GM18526 (cell line): Measurements from ENCODE around the gene PRICKLE3.

ENCODE experiments used
- POLR2A ChIP-seq: IDR thresholded peaks from 3 replicates; pipeline ENCODE4 v1.6.1; 2011; ENCODE audit not compliant: insufficient read length; ENCODE audit errors: extremely low read depth

PRICKLE3 gene

DNA sequence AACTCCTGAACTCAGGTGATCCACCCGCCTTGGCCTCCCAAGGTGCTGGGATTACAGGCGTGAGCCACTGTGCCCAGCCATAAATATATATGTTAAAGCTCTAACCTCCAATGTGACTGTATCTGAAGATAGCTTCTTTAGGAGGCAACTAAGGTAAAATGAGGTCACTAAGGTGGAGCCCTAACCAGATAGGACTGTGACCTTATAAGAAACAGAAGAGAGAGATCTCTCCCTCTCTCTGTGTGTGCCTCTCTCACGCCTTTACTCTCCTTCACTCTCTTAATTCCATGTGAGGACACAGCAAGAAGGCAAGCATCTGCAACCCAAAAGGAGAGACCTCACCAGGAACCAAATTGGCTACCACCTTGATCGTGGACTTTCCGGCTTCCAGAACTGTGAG lies 24.5 kb downstream of the PRICKLE3 start:
- TF ChIP-seq POLR2A = no peak

DNA sequence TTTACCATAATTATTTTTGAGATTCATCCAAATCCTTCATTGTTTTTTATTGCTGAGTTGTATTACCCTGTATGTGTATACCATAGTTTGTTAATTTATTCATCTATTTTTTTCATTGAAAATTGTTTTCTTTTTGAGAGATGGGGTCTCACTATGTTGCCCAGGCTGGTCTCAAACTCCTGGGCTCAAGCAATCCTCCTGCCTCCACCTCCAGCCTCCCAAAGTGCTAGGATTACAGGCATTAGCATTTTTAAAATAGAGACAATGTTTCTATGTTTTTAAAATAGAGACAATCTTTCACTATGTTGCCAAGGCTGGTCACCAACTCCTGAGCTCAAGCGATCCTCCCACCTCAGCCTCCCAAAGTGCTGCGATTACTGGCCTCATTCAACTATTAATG lies 25.3 kb downstream of the PRICKLE3 start:
- no peak for TF ChIP-seq POLR2A

DNA sequence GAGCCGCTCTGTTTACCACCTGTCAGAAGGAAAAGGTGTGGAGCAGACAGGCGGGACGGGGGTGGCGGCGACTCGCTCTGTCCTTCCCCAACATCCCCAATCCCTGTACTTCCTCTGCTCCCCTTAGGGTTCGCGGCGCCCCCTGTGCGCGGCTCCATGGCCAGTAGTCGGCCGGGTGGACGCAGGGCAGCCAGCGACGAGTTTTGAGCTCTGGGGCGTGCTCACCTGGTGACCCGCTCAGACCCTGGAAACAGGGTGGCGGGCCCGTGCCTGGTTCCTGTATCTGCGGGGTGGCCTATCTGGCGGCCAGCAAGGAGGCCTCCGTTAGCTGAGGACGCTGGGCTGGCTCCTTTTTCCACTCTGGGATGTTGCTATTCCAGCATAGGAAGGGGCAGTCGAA lies 29.0 kb downstream of the PRICKLE3 start:
- no peak for TF ChIP-seq POLR2A

DNA sequence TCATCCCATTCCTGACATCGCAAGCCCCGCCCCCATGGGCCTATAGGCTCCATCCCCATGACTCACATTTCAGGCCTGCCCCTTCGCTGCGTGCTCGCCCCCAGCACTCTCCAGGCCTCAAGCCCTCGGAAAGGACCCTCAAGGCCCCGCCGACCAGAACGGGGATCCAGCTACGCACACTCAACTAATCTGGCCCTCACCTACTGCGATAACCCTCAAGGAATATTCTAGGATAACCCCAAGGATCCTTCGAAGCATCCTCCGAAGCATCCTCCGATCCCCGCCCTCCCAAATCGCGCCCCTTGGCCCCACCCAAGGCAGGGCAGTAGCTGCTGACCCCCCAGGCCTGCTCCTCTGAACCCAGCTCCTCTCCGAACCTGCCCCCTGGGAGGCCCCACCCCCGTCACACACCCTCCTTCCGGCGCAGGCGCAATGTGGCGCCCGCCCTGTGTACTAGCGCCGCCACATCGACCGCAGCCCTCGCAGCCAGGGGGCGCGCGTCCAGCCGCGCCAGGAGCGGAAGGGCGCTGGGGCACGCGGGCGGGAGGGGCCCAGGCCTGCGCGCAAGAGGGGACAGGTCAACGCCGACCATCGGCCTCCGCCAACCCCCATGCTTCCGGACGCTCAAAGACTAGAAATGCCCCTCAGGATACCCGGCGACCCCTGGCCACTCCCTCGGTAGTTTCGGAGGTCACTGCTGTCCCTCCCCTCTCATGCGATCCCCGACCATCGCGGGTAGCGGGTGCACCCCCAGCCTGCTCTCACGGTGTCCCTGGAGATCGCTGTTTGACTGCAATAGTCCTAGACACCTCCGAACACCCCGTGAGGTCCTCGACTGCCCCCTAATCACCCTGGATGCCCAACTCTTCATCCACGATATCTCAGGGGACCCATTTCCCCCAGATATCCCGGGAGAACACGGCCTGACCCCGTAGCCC lies 30.0 kb downstream of the PRICKLE3 start:
- no peak for TF ChIP-seq POLR2A

DNA sequence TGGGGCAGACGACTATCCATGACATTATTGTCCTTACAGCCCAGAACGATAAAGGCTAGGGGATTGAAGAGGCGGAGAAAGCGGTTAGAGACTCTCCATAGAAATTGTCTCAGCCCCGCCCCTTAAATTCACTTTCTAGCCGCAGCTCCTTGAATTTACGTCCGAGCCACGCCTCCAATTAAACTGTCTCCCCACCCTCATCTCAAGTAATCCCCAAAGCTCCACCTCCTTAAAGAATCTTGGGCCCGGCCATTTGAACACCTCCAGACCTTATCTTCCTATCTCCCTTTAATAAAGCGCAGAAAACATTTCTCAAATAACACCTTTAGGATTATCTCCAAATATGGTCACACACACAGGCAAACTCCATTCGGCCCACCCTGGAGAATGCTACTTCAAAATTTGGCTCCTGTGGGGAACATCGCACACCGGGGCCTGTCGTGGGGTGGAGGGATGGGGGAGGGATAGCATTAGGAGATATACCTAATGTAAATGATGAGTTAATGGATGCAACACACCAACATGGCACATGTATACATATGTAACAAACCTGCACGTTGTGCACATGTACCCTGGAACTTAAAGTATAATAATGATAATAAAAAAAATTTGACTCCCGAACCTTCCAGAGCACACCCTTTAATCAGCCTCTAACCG lies 30.8 kb downstream of the PRICKLE3 start:
- TF ChIP-seq POLR2A = no peak

DNA sequence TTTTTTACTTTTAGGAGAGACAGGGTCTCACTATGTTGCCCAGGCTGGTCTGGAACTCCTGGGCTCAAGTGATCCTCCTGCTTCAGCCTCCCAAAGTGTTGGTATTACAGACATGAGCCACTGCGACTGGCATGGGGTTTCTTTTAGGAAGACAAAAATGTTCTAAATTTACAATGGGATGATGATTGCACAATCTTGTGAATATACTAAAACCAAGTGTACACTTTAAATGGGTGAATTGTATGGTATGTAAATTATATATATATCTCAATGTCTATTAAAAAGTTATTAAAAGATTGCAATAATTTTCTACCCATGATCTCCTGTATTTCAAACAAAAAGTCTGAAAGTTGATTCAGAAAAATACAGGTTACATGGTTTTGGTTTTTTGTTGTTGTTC lies 32.7 kb downstream of the PRICKLE3 start:
- TF ChIP-seq POLR2A = no peak

DNA sequence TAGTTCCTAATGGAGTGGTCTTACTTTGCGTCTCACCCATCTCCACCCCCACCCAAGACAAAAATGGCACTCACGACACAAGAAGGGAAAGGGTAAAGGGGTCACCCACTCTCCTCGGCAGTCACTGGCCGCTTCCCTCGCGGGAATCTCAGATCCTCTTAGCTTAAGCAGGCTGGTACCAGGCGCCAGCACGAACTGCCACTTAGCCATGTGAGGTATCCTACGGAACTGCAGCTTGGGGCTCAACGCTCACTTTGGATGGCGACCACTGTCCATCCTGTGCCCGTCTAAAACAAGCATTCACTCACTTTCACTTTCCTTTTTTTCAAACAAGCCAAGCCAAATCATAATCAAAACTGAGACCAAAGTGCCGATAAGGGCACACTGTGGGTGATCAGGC lies 38.2 kb downstream of the PRICKLE3 start:
- no peak for TF ChIP-seq POLR2A

DNA sequence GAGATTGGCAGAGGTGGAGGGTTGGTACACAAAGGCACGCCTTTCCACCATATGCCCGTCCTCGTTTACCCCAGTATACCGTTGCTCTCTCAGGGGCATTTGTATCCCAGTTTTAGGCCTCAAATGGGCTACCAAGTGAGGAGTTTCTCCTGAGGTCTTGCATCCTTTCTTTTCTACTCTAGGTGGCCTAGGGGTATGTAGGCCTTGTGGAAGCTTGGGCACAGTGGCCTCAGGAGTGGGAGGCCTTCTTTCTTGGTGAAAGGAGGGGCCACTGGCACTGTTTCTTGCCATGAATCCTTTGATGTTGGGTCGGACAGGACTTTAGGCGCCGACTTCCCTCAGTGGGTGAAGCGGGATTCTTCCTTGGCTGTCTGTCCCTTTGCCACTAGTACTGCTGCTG lies 38.9 kb downstream of the PRICKLE3 start:
- no peak for TF ChIP-seq POLR2A

DNA sequence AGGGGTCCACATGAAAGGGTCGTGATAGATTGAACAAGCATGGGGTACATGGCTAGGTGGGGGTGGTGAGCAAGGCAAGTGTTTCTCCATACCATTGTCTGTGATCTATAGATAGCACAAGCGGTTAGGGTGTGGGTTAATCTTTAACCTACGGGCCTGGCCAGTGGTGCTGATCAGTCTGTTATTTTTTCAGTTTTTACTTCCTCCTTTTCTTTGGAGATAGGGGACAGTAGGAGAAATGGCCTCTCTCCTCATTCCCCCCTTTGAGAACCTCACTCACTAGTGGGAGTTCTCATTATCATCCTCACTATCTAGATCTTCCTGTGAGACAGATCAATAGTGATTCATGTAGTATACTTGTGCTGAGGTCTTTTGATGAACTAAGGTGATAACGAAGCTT lies 46.5 kb downstream of the PRICKLE3 start:
- TF ChIP-seq POLR2A = no peak

DNA sequence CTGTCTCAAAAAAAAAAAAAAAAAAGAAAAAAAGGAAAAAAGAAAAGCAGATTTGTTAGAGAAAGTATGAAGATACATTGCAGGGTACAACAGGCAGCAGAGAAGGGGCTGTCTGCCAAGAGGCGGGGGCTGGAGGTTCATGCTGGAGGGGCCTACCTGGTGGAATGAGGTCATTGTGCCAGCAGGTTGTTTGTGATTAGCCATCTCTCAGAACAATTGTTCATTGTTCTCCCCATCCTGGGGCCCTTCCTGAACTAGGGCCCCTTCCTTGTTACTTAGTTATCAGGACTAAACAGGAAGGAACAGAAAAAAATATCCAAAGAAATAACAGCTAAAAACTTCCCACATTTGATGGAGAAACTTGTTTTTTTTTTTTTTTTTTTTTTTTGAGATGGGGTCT lies 48.7 kb downstream of the PRICKLE3 start:
- TF ChIP-seq POLR2A = no peak

DNA sequence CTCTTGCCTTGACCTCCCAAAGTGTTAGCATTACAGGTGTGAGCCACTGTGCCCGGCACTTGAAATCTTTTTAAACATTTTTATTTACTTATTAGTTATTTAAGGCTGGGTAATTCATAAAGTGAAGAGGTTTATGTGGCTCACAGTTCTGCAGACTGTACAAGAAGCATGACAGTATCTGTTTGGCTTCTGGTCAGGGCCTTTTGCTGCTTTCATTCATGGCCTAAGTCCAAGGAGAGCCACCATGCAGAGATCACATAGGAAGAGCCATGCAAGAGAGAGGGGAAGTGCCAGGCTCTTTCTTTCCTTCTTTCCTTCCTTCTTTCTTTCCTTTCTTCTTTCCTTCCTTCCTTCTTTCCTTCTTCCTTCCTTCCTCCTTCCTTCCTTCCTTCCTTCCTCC lies 52.4 kb downstream of the PRICKLE3 start:
- TF ChIP-seq POLR2A = no peak

DNA sequence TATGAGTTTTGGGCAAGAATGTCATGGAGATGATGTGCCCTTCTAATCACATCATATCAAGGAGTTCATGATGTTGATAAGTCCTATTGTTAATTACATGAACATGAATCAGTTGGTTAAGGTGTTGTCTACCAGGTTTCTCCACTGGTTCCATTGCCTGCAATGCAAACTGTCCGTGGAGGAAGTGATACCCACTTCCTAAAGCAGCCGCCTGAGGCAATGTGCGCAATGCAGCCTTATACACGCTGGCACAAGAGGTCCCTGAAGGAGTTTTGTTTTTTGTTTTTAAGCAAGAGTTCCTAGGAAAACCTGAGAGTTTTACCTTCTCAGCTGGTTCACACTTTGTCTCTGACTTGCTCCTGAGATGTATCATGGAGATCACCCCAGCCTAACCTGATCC lies 56.7 kb downstream of the PRICKLE3 start:
- no peak for TF ChIP-seq POLR2A
